K562 (cell line): ENCODE results near the gene MLYCD. TPM values are rescaled to one million over a fixed set of nuclear protein-coding genes. Genes with fewer than 3 reads are reported as not detected.
A peak's percentile ranks its signal among the peaks of the same experiment; 100 is the strongest.

Experiments
- ATAC-seq: fragments of 200-7000 bp; cut with Tn5 transposase; 3 replicates; pipeline ENCODE4 v1.9.1; 2020; ENCODE audit warnings: moderate library complexity
- BruUV-seq: library from RNA; stranded (reverse); fragments of 400-500 nt; replicated peaks from 2 replicates; lab custom pipeline; 2021; lab: Mats Ljungman, UMichigan
- CTCF ChIA-PET: fragments of 300-600 bp; formaldehyde crosslinking; extraction: SDS; loops from one replicate; lab custom pipeline; 2021; ENCODE audit warnings: low intra/inter-chr PET ratio; lab: Yijun Ruan, JAX
- POLR2A ChIA-PET: fragments of 300-600, 350-650 bp; sonication (Branson Sonifier 250); formaldehyde crosslinking; extraction: SDS; loops from one replicate; lab custom pipeline; 2021; ENCODE audit warnings: antibody characterized with exemption, inconsistent platforms; lab: Yijun Ruan, JAX
- DNase-seq, 4 experiments: peaks; one replicate each; pipeline versions ENCODE4 v3.0.0 to v3.0.0-alpha.2; 2011 to 2018; ENCODE audit warnings: low spot score in 3 of 4, mixed read lengths in 3 of 4; ENCODE audit errors: extremely low read depth in 1 of 4
- FAIRE-seq: peaks from 2 replicates; lab custom pipeline; 2011; peaks lifted over from hg19 to GRCh38; lab: Jason Lieb, UNC
- H2AFZ ChIP-seq: 2 replicates; pipeline ENCODE4 v1.6.0; 2011; ENCODE audit warnings: low read depth, low read length, control low read depth, inconsistent platforms
- H3K27ac ChIP-seq: fragments of 200-600 bp; 3 replicates; pipeline ENCODE4 v1.8.0; 2011; ENCODE audit warnings: low read depth, mild to moderate bottlenecking, control low read depth, inconsistent platforms, low read length, moderate library complexity, mixed read lengths; ENCODE audit errors: extremely low read depth
- H3K27me3 ChIP-seq, 2 experiments: fragments of 300-600 bp in 1 of 2; 2 replicates in 1 of 2; 3 replicates in 1 of 2; pipeline versions ENCODE4 v1.6.0 to v1.8.0; 2011; ENCODE audit warnings: inconsistent platforms in 2 of 2, low read length in 2 of 2, mild to moderate bottlenecking in 1 of 2, mixed read lengths in 1 of 2, moderate library complexity in 1 of 2; ENCODE audit not compliant: control insufficient read depth in 2 of 2, insufficient read depth in 2 of 2
- H3K36me3 ChIP-seq: fragments of 300-600 bp; 3 replicates; pipeline ENCODE4 v1.8.0; 2011; ENCODE audit warnings: mild to moderate bottlenecking, low read length, inconsistent platforms; ENCODE audit not compliant: control insufficient read depth, insufficient read depth
- H3K4me1 ChIP-seq, 2 experiments: fragments of 200-600 bp in 1 of 2; replicated peaks in 1 of 2; 2 replicates in 1 of 2; 3 replicates in 1 of 2; pipeline versions ENCODE4 v1.5.1 to v1.8.0; 2011; ENCODE audit warnings: inconsistent platforms in 2 of 2, low read length in 2 of 2, mild to moderate bottlenecking in 1 of 2, mixed read lengths in 1 of 2, moderate library complexity in 1 of 2; ENCODE audit not compliant: control insufficient read depth in 2 of 2, insufficient read depth in 2 of 2
- H3K4me2 ChIP-seq: 2 replicates; pipeline ENCODE4 v1.6.1; 2011; ENCODE audit warnings: low read length, control low read depth, inconsistent platforms, mixed read lengths; ENCODE audit not compliant: insufficient read depth
- H3K4me3 ChIP-seq: fragments of 200-600 bp; sonication (generic), shearing (Covaris generic); 2 replicates; pipeline ENCODE4 v1.5.1; 2016; ENCODE audit warnings: control low read depth, inconsistent platforms
- H3K79me2 ChIP-seq: fragments of 200-600 bp; 3 replicates; pipeline ENCODE4 v1.8.0; 2011; ENCODE audit warnings: low read length, inconsistent platforms; ENCODE audit not compliant: control insufficient read depth, insufficient read depth
- H3K9ac ChIP-seq, 2 experiments: 2 replicates each; pipeline versions ENCODE4 v1.6.0 to v1.6.1; 2011; ENCODE audit warnings: low read depth in 2 of 2, low read length in 2 of 2, control low read depth in 1 of 2, inconsistent platforms in 1 of 2, mild to moderate bottlenecking in 1 of 2, mixed read lengths in 1 of 2; ENCODE audit not compliant: insufficient read depth in 1 of 2
- H3K9me1 ChIP-seq: one replicate; pipeline ENCODE4 v1.6.0; 2011; ENCODE audit warnings: inconsistent platforms, mild to moderate bottlenecking, low read length, moderate library complexity; ENCODE audit not compliant: control insufficient read depth, insufficient read depth
- H3K9me3 ChIP-seq: replicated peaks from 2 replicates; pipeline ENCODE4 v1.5.1; 2011; ENCODE audit warnings: low read depth, low read length, inconsistent platforms; ENCODE audit not compliant: control insufficient read depth, insufficient read depth
- H4K20me1 ChIP-seq: replicated peaks from 2 replicates; pipeline ENCODE4 v1.6.1; 2011; ENCODE audit warnings: low read length, inconsistent platforms, mixed read lengths; ENCODE audit not compliant: control insufficient read depth, insufficient read depth
- BCOR ChIP-seq: fragments of 450-650 bp; IDR thresholded peaks from 2 replicates; pipeline ENCODE4 v1.6.1; 2016
- BRD9 ChIP-seq: fragments of 450-650 bp; IDR thresholded peaks from 2 replicates; pipeline ENCODE4 v1.6.1; 2018; ENCODE audit warnings: low read depth; ENCODE audit not compliant: partially characterized antibody
- EGR1 ChIP-seq: fragments of 450-650 bp; conservative IDR thresholded peaks from 2 replicates; pipeline ENCODE4 v1.6.1; 2017; ENCODE audit warnings: mild to moderate bottlenecking
- EHMT2 ChIP-seq: fragments of 450-650 bp; IDR thresholded peaks from 2 replicates; pipeline ENCODE4 v1.6.1; 2018; ENCODE audit warnings: antibody characterized with exemption
- FOXK2 ChIP-seq, 2 experiments: fragments of 450-650 bp; IDR thresholded peaks in 1 of 2; conservative IDR thresholded peaks in 1 of 2; 2 replicates each; pipeline ENCODE4 v1.6.1; 2016; ENCODE audit warnings: low read depth in 2 of 2, mild to moderate bottlenecking in 1 of 2
- HNRNPH1 ChIP-seq: fragments of 200-400 bp; formaldehyde crosslinking; optimal IDR thresholded peaks from 2 replicates; pipeline ENCODE3; 2017; ENCODE audit warnings: low read depth, mild to moderate bottlenecking, low read length, moderate library complexity
- NELFE ChIP-seq: IDR thresholded peaks from 2 replicates; pipeline ENCODE4 v1.6.1; 2011; ENCODE audit warnings: mild to moderate bottlenecking; ENCODE audit not compliant: insufficient read depth, insufficient read length
- POLR2H ChIP-seq: IDR thresholded peaks from 2 replicates; pipeline ENCODE4 v1.6.1; 2016; ENCODE audit warnings: missing genetic modification characterization, low read depth, mild to moderate bottlenecking, control low read depth, missing compliant biosample characterization, moderate library complexity
- ZNF311 ChIP-seq: fragments of 250-450 bp; sonication (Bioruptor Pico); IDR thresholded peaks from 2 replicates; pipeline ENCODE4 v1.4.0; 2020; ENCODE audit warnings: mild to moderate bottlenecking, moderate library complexity
- WGBS: fragments of 100-300 bp; shearing (Covaris generic); methylation state at CpG from one replicate; pipeline ENCODE4 v1.1.6; 2016; ENCODE audit warnings: low coverage, mixed read lengths; ENCODE audit not compliant: insufficient coverage; ENCODE audit errors: missing lambda C conversion rate; 5-methylcytosine and 5-hydroxymethylcytosine counted together
- in situ Hi-C: fragments of 300-500 bp; cut with MboI; formaldehyde crosslinking; loops from 4 replicates; pipeline ENCODE4 v1.15.0; 2018; ENCODE audit warnings: inconsistent platforms, mixed read lengths
- intact Hi-C: fragments of 100-400 bp; cut with micrococcal nuclease; formaldehyde crosslinking; loops from 2 replicates; pipeline ENCODE4 v1.14.2; 2022
- polyA plus RNA-seq, 8 experiments: library from polyadenylated mRNA; depleted of rRNA in 4 of 8; stranded (reverse) in 5 of 8; unstranded in 3 of 8; fragments of >200 nt; fragmentation: Nextera tagmentation in 2 of 8; fragmentation: Illumina TruSeq in 1 of 8; extraction: Ambion mirVana in 2 of 8; extraction: Trizol in 1 of 8; gene quantifications; 2 replicates each; pipeline versions ENCODE4 v1.2.1 to v1.2.3, GENCODE V29; 2011 to 2014; ENCODE audit warnings: inconsistent platforms in 1 of 8, missing spikeins in 1 of 8
- total RNA-seq, 7 experiments: library from RNA; depleted of rRNA in 6 of 7; stranded (reverse); fragments of >200 nt in 6 of 7; fragmentation: Illumina TruSeq in 2 of 7; extraction: Trizol in 2 of 7; gene quantifications; 2 replicates each; pipeline versions ENCODE4 v1.2.1 to v1.2.3, GENCODE V29; 2011 to 2021; ENCODE audit warnings: low replicate concordance in 1 of 7
- TF ChIP-seq, protein P1 (sequence below), 2 experiments: fragments of 450-650 bp in 1 of 2; sonication (generic) in 1 of 2; formaldehyde crosslinking in 1 of 2; IDR thresholded peaks; 2 replicates each; pipeline versions ENCODE4 v1.7.1 to v1.9.0; 2016 to 2022; ENCODE audit warnings: inconsistent platforms in 1 of 2, mild to moderate bottlenecking in 1 of 2, missing genetic modification reagents in 1 of 2
- TF ChIP-seq, protein P2 (sequence below), 2 experiments: fragments of 200-800 bp in 1 of 2; sonication (Bioruptor generic) in 1 of 2; sonication (generic) in 1 of 2; formaldehyde crosslinking in 1 of 2; IDR thresholded peaks in 1 of 2; conservative IDR thresholded peaks in 1 of 2; 2 replicates each; pipeline versions ENCODE4 v1.5.0 to v1.6.1; 2016 to 2020; ENCODE audit warnings: missing compliant biosample characterization in 1 of 2, missing genetic modification characterization in 1 of 2, missing genetic modification reagents in 1 of 2

The MLYCD gene
- total and polyA plus RNA-seq, 9 of the 15 experiments (the other 6 are each of a cell fraction or from before 2014, with no cell fraction given), result 0.15 to 2.0 (median 1.0) TPM

- ATAC-seq, result no peak
- H3K4me2 ChIP-seq, result no peak overlapping the region; the same call in 1 of the 2 replicates
- no peaks in the 10 kb centered on the region for H3K9me1 ChIP-seq
- ChIA-PET CTCF (no interaction called here), POLR2A (interaction anchor here (0.7 kb wide), 1 partner anchor 188 kb away, joined by 3 read pairs; no protein-coding TSS in a partner anchor)
- peaks cover 0 to 37% of the 10 kb centered on the region in 2 experiments; a peak in 2 of 5 replicates for H3K4me1 ChIP-seq
- H2AFZ ChIP-seq, result peak overlapping the region; percentile 68
- BruUV-seq, result no TSS peak
- H3K9me3 ChIP-seq, result no peaks in the 10 kb centered on the region
- peaks cover 14% of the 10 kb centered on the region for H4K20me1 ChIP-seq
- H3K27me3 ChIP-seq, result peaks cover 20 to 44% of the 10 kb centered on the region in 2 experiments; a peak in 4 of 5 replicates
- FAIRE-seq, result peak; percentile 72
- H3K4me3 ChIP-seq, result no peak overlapping the region
- H3K36me3 ChIP-seq, result no peaks in the 10 kb centered on the region
- H3K79me2 ChIP-seq, result no peaks in the 10 kb centered on the region
- in situ Hi-C loops (no loop called here), intact Hi-C loops (no loop called here)
- 45% methylated on average over 12 of the region's 12 CpGs for WGBS
- no peak overlapping the region for H3K9ac ChIP-seq
- DNase-seq, result no peak
- no peak overlapping the region for H3K27ac ChIP-seq
- TF ChIP-seq NELFE, result no peak
- TF ChIP-seq FOXK2 (conservative IDR thresholded peaks at IDR 0.05 in 1 of 2, IDR thresholded peaks at IDR 0.05 in 1 of 2; ENCODE audit: low read depth in 2 of 2), result 0 out of 4 replicates have a peak, but pooled peaks of 1 of the 2 experiments have one; percentile 30
- no peak for TF ChIP-seq ZNF311 (CRISPR knock-in tag)
- TF ChIP-seq, protein P1, sequence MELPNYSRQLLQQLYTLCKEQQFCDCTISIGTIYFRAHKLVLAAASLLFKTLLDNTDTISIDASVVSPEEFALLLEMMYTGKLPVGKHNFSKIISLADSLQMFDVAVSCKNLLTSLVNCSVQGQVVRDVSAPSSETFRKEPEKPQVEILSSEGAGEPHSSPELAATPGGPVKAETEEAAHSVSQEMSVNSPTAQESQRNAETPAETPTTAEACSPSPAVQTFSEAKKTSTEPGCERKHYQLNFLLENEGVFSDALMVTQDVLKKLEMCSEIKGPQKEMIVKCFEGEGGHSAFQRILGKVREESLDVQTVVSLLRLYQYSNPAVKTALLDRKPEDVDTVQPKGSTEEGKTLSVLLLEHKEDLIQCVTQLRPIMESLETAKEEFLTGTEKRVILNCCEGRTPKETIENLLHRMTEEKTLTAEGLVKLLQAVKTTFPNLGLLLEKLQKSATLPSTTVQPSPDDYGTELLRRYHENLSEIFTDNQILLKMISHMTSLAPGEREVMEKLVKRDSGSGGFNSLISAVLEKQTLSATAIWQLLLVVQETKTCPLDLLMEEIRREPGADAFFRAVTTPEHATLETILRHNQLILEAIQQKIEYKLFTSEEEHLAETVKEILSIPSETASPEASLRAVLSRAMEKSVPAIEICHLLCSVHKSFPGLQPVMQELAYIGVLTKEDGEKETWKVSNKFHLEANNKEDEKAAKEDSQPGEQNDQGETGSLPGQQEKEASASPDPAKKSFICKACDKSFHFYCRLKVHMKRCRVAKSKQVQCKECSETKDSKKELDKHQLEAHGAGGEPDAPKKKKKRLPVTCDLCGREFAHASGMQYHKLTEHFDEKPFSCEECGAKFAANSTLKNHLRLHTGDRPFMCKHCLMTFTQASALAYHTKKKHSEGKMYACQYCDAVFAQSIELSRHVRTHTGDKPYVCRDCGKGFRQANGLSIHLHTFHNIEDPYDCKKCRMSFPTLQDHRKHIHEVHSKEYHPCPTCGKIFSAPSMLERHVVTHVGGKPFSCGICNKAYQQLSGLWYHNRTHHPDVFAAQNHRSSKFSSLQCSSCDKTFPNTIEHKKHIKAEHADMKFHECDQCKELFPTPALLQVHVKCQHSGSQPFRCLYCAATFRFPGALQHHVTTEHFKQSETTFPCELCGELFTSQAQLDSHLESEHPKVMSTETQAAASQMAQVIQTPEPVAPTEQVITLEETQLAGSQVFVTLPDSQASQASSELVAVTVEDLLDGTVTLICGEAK (IDR thresholded peaks at IDR 0.05), result peak; percentile 53; the same call in 1 of the 2 replicates
- TF ChIP-seq, protein P1 (CRISPR knock-in tag; IDR thresholded peaks at IDR 0.05), result no peak
- TF ChIP-seq HNRNPH1, result no peak
- TF ChIP-seq BRD9, result no peak
- TF ChIP-seq BCOR, result 0 out of 2 replicates have a peak, but pooled peaks have one; percentile 10
- no peak for TF ChIP-seq EGR1
- peak; percentile 82; the same call in 1 of the 2 replicates for TF ChIP-seq EHMT2
- TF ChIP-seq POLR2H (tag), result no peak
- TF ChIP-seq, protein P2, sequence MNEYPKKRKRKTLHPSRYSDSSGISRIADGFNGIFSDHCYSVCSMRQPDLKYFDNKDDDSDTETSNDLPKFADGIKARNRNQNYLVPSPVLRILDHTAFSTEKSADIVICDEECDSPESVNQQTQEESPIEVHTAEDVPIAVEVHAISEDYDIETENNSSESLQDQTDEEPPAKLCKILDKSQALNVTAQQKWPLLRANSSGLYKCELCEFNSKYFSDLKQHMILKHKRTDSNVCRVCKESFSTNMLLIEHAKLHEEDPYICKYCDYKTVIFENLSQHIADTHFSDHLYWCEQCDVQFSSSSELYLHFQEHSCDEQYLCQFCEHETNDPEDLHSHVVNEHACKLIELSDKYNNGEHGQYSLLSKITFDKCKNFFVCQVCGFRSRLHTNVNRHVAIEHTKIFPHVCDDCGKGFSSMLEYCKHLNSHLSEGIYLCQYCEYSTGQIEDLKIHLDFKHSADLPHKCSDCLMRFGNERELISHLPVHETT (CRISPR knock-in tag; conservative IDR thresholded peaks at IDR 0.05 in 1 of 2, IDR thresholded peaks at IDR 0.05 in 1 of 2), result no peak
Observed at GRCh38 chr16:83939266-83939855, 40.4 kb downstream of the MLYCD start.
